GM03348 (cell line): ENCODE measurements around the gene SCUBE1.

Experiments used
- DNase-seq: peaks from one replicate; pipeline ENCODE4 v3.0.0; 2012; ENCODE audit warnings: low spot score

Gene SCUBE1

GRCh38 chr22:43155789-43156188, 187.4 kb downstream of the SCUBE1 start:
- DNase-seq: peak; percentile 33

GRCh38 chr22:43154887-43155536, 188.2 kb downstream of the SCUBE1 start:
- DNase-seq: no peak

- no peak for DNase-seq
These were observed 189.3 kb downstream of the SCUBE1 start for GRCh38 chr22:43153899-43154298.

- peak; percentile 86 for DNase-seq
These were observed 190.7 kb downstream of the SCUBE1 start for GRCh38 chr22:43152357-43153071.

- DNase-seq: no peak
These were observed 191.2 kb downstream of the SCUBE1 start for GRCh38 chr22:43152003-43152356.

GRCh38 chr22:43151251-43152002, 191.7 kb downstream of the SCUBE1 start, which contains the start of gene TSPO:
TSPO (plus strand) TSS chr22:43151559; CDS start chr22:43159239, 7,680 bp downstream.
- peak; percentile 97 for DNase-seq

GRCh38 chr22:43150731-43151206, 192.4 kb downstream of the SCUBE1 start:
- DNase-seq: no peak

- no peak for DNase-seq
These were observed 194.6 kb downstream of the SCUBE1 start for GRCh38 chr22:43148581-43148980.

- DNase-seq: no peak
These were observed 195.4 kb downstream of the SCUBE1 start for GRCh38 chr22:43147821-43148220.
